GM12865 (cell line): ENCODE data around the gene SMIM13.

Source experiments
- DNase-seq: peaks from one replicate; pipeline ENCODE4 v3.0.0; 2010; ENCODE audit warnings: low read depth
- H3K4me3 ChIP-seq: 2 replicates; pipeline ENCODE4 v1.5.1; 2011; ENCODE audit warnings: mild to moderate bottlenecking, low read depth, low read length, control low read depth
- CTCF ChIP-seq: IDR thresholded peaks from 2 replicates; pipeline ENCODE4 v1.5.1; 2011; ENCODE audit warnings: low read length, control low read depth, low read depth, inconsistent platforms; ENCODE audit not compliant: insufficient read depth; ENCODE audit errors: missing control alignments

SMIM13 gene

GRCh38 chr6:11177271-11177670 is 83.6 kb downstream of the SMIM13 start:
- no peak overlapping the region for H3K4me3 ChIP-seq
- no peak for TF ChIP-seq CTCF
- no peak for DNase-seq

GRCh38 chr6:11179088-11179418 is 85.4 kb downstream of the SMIM13 start:
- no peak for TF ChIP-seq CTCF
- no peak for DNase-seq
- H3K4me3 ChIP-seq = no peak overlapping the region

GRCh38 chr6:11179419-11180202 is 86.0 kb downstream of the SMIM13 start:
- no peak for TF ChIP-seq CTCF
- DNase-seq = no peak
- no peak overlapping the region for H3K4me3 ChIP-seq

GRCh38 chr6:11181478-11182136 is 88.0 kb downstream of the SMIM13 start:
- no peak overlapping the region for H3K4me3 ChIP-seq
- no peak for TF ChIP-seq CTCF
- DNase-seq = no peak

GRCh38 chr6:11183761-11184362 is 90.2 kb downstream of the SMIM13 start:
- no peak for DNase-seq
- H3K4me3 ChIP-seq = no peak overlapping the region
- no peak for TF ChIP-seq CTCF

- no peak overlapping the region for H3K4me3 ChIP-seq
- TF ChIP-seq CTCF = no peak
- no peak for DNase-seq
These were observed 91.7 kb downstream of the SMIM13 start for GRCh38 chr6:11185204-11185842.
